DOHH2 (cell line): ENCODE results near the gene HECW1.

Experiments
- H3F3A ChIP-seq: fragments of 200-600 bp; sonication (generic), shearing (Covaris generic); 2 replicates; pipeline ENCODE4 v1.6.0; 2016; ENCODE audit warnings: antibody characterized with exemption, mild to moderate bottlenecking; ENCODE audit not compliant: control insufficient read depth, insufficient read depth
- H3K27ac ChIP-seq: fragments of 200-600 bp; sonication (generic); 2 replicates; pipeline ENCODE4 v1.5.1; 2014; ENCODE audit warnings: low read depth, mild to moderate bottlenecking, low read length, moderate library complexity
- H3K27me3 ChIP-seq: fragments of 200-600 bp; sonication (generic); 2 replicates; pipeline ENCODE4 v1.6.1; 2014; ENCODE audit warnings: mild to moderate bottlenecking, low read length, mixed read lengths; ENCODE audit not compliant: control insufficient read depth
- H3K36me3 ChIP-seq: fragments of 200-600 bp; sonication (generic); 2 replicates; pipeline ENCODE4 v1.6.1; 2014; ENCODE audit warnings: mild to moderate bottlenecking, low read length, moderate library complexity, mixed read lengths; ENCODE audit not compliant: control insufficient read depth
- H3K4me1 ChIP-seq: fragments of 200-600 bp; sonication (generic); 2 replicates; pipeline ENCODE4 v1.6.1; 2014; ENCODE audit warnings: mild to moderate bottlenecking, low read length, mixed read lengths; ENCODE audit not compliant: control insufficient read depth
- H3K4me2 ChIP-seq: fragments of 200-600 bp; sonication (generic); 2 replicates; pipeline ENCODE4 v1.6.0; 2014; ENCODE audit warnings: mild to moderate bottlenecking, low read length, moderate library complexity
- H3K4me3 ChIP-seq: fragments of 200-600 bp; sonication (generic); 2 replicates; pipeline ENCODE4 v1.5.1; 2014; ENCODE audit warnings: mild to moderate bottlenecking, low read length, mixed read lengths
- H3K79me2 ChIP-seq: fragments of 200-600 bp; sonication (generic); 2 replicates; pipeline ENCODE4 v1.6.1; 2014; ENCODE audit warnings: mild to moderate bottlenecking, low read length, mixed read lengths; ENCODE audit not compliant: control insufficient read depth
- H3K9me2 ChIP-seq: fragments of 200-600 bp; sonication (generic); replicated peaks from 2 replicates; pipeline ENCODE4 v1.6.1; 2014; ENCODE audit warnings: mild to moderate bottlenecking, low read length, mixed read lengths; ENCODE audit not compliant: control insufficient read depth
- H3K9me3 ChIP-seq: fragments of 200-600 bp; sonication (generic); 2 replicates; pipeline ENCODE4 v1.6.1; 2014; ENCODE audit warnings: antibody characterized with exemption, low read length, mixed read lengths; ENCODE audit not compliant: control insufficient read depth, insufficient read depth
- H4K20me1 ChIP-seq: fragments of 200-600 bp; sonication (generic); 2 replicates; pipeline ENCODE4 v1.6.0; 2014; ENCODE audit warnings: low read depth, mild to moderate bottlenecking, antibody characterized with exemption, low read length, moderate library complexity; ENCODE audit not compliant: control insufficient read depth, insufficient read depth
- EZH2phosphoT487 ChIP-seq: fragments of 200-600 bp; sonication (generic); IDR thresholded peaks from 2 replicates; pipeline ENCODE4 v1.6.1; 2017; ENCODE audit warnings: borderline replicate concordance, mild to moderate bottlenecking, antibody characterized with exemption, low read length, moderate library complexity, mixed read lengths
- TF ChIP-seq, protein P1 (sequence below): fragments of 200-600 bp; sonication (generic); IDR thresholded peaks from one replicate; pipeline ENCODE4 v1.5.1; 2014; ENCODE audit warnings: antibody characterized with exemption, mild to moderate bottlenecking, low read depth, low read length; ENCODE audit not compliant: poor library complexity, severe bottlenecking

HECW1 gene

DNA sequence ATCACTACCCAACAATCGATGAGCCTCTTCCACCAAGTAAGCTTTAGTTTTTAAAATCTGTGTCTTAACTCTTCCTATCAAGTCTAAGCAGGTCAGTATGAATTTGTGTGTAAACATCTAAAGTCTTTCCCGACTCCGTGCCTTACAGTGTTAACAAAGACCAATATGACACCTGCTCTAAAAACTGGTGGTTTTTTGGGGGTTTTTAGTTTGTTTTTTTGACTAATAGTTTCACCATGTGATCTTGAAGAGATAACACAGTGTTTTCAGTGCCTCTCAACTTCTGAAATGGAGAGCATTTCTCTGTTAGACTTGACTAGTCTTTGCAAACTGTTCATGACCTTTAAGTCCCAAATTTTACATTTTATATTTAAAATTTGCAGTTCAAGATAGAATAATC, 338.4 kb downstream of the HECW1 start:
- H3K4me1 ChIP-seq = no peaks in the 10 kb centered on the region

DNA sequence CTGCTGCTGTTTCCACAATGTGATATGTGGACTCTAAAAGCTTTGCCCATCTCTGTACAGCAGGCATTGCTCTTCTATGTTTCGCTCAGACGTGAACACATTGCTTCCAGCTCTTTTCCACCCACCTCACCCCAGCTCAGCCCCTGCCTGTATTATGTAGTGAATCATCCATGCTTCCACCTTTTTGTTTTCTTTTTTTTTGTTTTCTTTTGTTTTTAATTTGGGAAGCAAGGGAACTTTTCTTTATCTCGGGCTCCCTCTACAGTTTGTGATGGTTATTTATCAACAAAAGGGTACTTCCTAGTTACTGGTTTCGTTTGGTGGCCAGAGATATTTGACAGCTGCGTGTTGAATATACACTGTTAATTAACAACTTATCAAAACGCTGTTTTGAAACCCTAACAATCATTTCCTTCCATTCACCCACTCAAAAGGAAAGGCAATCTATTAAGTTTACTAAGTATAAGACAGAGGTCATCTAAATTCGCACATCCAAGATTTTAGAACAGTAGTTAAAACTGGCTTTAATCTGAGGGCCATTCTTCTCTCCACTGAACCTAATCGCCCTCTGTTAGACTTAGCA, 342.6 kb downstream of the HECW1 start:
- H3K9me3 ChIP-seq = no peaks in the 10 kb centered on the region
- H3K4me2 ChIP-seq = peak overlapping the region; percentile 19
- no peak for TF ChIP-seq EZH2phosphoT487
- TF ChIP-seq, protein P1, sequence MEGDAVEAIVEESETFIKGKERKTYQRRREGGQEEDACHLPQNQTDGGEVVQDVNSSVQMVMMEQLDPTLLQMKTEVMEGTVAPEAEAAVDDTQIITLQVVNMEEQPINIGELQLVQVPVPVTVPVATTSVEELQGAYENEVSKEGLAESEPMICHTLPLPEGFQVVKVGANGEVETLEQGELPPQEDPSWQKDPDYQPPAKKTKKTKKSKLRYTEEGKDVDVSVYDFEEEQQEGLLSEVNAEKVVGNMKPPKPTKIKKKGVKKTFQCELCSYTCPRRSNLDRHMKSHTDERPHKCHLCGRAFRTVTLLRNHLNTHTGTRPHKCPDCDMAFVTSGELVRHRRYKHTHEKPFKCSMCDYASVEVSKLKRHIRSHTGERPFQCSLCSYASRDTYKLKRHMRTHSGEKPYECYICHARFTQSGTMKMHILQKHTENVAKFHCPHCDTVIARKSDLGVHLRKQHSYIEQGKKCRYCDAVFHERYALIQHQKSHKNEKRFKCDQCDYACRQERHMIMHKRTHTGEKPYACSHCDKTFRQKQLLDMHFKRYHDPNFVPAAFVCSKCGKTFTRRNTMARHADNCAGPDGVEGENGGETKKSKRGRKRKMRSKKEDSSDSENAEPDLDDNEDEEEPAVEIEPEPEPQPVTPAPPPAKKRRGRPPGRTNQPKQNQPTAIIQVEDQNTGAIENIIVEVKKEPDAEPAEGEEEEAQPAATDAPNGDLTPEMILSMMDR = peak; percentile 85
- H3K4me3 ChIP-seq = no peak overlapping the region
- peaks cover 17% of the 10 kb centered on the region for H3K27me3 ChIP-seq
- no peaks in the 10 kb centered on the region for H3K4me1 ChIP-seq
- H4K20me1 ChIP-seq = no peaks in the 10 kb centered on the region
- no peaks in the 10 kb centered on the region for H3K79me2 ChIP-seq
- H3K27ac ChIP-seq = no peak overlapping the region
- H3F3A ChIP-seq = no peaks in the 10 kb centered on the region
- no peaks in the 10 kb centered on the region for H3K9me2 ChIP-seq
- H3K36me3 ChIP-seq = no peaks in the 10 kb centered on the region

More for the DNA sequence above, 338.4 kb downstream of the HECW1 start:
- H3K27me3 ChIP-seq = peaks cover 17% of the 10 kb centered on the region
- H3K27ac ChIP-seq = no peak overlapping the region
- H3F3A ChIP-seq = no peaks in the 10 kb centered on the region
- no peaks in the 10 kb centered on the region for H3K9me3 ChIP-seq
- no peaks in the 10 kb centered on the region for H4K20me1 ChIP-seq
- TF ChIP-seq EZH2phosphoT487 = no peak
- TF ChIP-seq, protein P1 = no peak
- H3K36me3 ChIP-seq = no peaks in the 10 kb centered on the region
- no peak overlapping the region for H3K4me2 ChIP-seq
- no peak overlapping the region for H3K4me3 ChIP-seq
- no peaks in the 10 kb centered on the region for H3K9me2 ChIP-seq
- no peaks in the 10 kb centered on the region for H3K79me2 ChIP-seq

DNA sequence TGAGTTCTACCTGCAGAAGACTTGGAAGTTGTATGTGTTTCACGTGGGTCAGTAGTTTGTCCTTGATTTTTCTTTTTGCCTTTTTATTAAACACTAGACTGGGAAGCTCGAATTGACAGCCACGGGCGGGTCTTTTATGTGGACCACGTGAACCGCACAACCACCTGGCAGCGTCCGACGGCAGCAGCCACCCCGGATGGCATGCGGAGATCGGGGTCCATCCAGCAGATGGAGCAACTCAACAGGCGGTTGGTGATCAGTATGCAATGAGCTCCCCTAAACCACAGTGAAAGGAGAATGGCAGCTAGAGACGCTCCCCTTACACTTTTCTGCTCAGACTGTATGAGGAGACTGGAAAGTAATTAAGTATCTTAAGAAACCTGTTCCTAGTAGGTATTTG, 343.8 kb downstream of the HECW1 start:
- H3K9me2 ChIP-seq = no peaks in the 10 kb centered on the region
- peaks cover 21% of the 10 kb centered on the region for H3K27me3 ChIP-seq
- no peaks in the 10 kb centered on the region for H4K20me1 ChIP-seq
- H3K4me1 ChIP-seq = no peaks in the 10 kb centered on the region
- H3F3A ChIP-seq = no peaks in the 10 kb centered on the region
- H3K9me3 ChIP-seq = no peaks in the 10 kb centered on the region
- H3K4me2 ChIP-seq = no peak overlapping the region
- no peak overlapping the region for H3K27ac ChIP-seq
- H3K36me3 ChIP-seq = no peaks in the 10 kb centered on the region
- no peaks in the 10 kb centered on the region for H3K79me2 ChIP-seq
- TF ChIP-seq, protein P1 = no peak
- no peak for TF ChIP-seq EZH2phosphoT487
- H3K4me3 ChIP-seq = no peak overlapping the region
